Measurements from ENCODE around the gene OR4P4.

The OR4P4 gene

GRCh38 chr11:55634813-55635212 lies at the start of gene OR4P4:
TSS of gene OR4P4 (plus strand) at chr11:55635113.
- DNase-seq: no peak

DNA sequence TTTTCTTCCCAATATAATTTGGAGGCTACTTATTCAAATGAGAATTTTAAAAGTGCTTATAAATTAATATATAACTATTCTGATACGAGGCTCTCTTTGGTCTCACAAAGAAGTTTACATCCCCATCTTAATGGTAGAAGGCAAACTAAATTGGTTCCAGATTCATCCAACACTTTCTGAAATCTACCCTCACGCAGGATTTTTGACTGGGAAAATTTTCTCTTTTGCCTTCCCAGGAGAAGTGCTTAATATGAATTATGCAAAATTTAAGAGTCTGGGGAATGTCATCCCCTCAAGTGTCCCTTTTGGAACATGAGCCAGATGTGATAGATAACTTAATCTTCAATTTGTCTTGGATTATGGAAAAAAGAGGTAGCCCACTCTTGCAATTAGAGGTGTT lies 27.4 kb upstream of the OR4P4 start, which contains the start of gene OR4C11:
OR4C11 (minus strand) TSS at position 101 of the 400 bp plus-strand sequence. CDS start 3,272 bp downstream, outside the sequence.
- no peak for DNase-seq

- no peak for DNase-seq
Observed at GRCh38 chr11:55624531-55624930, 10.4 kb upstream of the OR4P4 start.

GRCh38 chr11:55648027-55648426 lies 13.1 kb downstream of the OR4P4 start, which contains the start of gene OR4S2:
TSS of gene OR4S2 (plus strand) at chr11:55648327. CDS start at chr11:55650904, 2,577 bp downstream.
- DNase-seq: no peak

- DNase-seq: no peak
Observed at GRCh38 chr11:55652560-55652959, 17.6 kb downstream of the OR4P4 start.

DNA sequence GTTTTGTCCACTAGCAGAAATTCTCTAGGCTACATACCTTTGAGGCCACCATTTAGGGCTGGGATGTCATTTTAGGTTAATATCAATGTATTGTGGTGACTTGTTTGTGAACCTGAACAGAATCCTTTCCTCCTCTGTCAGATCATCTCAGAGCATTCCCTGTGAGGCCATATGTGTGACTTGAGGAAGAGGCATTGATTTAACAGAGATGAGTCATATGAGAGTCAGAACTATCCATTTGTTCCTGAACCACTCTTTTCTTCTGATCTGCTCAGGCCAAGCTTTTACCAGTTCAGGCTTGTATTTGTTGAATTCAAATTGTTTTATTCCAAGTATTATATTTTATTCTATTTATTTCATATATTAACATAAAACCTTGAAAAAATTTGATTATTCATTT lies 20.2 kb downstream of the OR4P4 start:
- no peak for DNase-seq

- DNase-seq: no peak
Observed at GRCh38 chr11:55658031-55658573, 23.2 kb downstream of the OR4P4 start.

- no peak for DNase-seq
Observed at GRCh38 chr11:55658608-55659007, 23.7 kb downstream of the OR4P4 start.

GRCh38 chr11:55661901-55662300 lies 27.0 kb downstream of the OR4P4 start, which contains the start of gene OR4C6:
TSS of gene OR4C6 (plus strand) at chr11:55662201. CDS start at chr11:55665167, 2,966 bp downstream.
- DNase-seq: no peak

DNA sequence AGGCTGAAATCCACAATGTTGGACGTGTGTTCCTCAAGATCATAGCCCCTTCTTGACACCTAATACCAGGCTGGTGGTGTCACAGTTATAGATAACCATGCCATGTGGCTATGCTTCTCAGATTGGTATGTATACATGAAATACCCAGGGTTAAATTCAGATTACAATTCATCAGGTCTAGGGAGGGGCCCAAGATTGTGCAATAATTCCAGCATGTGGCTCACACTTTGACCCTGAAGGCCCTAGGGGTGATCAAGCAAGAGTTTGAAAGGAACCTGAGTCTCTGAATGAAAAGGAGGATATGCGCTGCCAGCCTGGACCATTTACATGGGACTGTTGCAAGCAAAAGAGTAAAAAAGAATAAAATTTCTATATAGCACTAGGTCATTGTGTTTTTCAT lies 34.5 kb downstream of the OR4P4 start:
- DNase-seq: no peak

DNA sequence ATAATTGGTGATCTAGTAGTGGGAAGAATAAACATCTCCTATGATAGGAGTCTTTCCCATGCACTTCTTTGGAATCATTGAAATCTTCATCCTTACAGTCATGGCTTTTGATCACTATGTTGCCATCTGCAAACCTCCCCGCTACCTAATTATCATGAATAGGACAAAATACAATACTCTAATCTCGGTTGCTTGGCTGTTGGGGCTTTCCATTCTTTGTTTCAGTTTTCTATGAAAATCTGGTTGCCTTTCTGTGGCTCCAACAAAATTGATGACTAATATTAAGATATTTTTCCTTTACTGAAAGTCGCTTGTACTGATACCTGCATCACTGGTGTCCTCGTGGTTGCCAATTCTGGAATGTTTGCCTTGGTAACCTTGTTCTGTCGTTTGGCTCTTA lies 38.9 kb downstream of the OR4P4 start:
- DNase-seq: no peak

Measured in NCI-H1105 (cell line).